Panc1 (cell line): ENCODE results near the gene CST4. TPM values are rescaled to one million over a fixed set of nuclear protein-coding genes. Genes with fewer than 3 reads are reported as not detected.

Source experiments
- ATAC-seq: fragments of 200-7000 bp; cut with Tn5 transposase; 2 replicates; pipeline ENCODE4 v1.9.1; 2020; ENCODE audit warnings: mild to moderate bottlenecking, moderate library complexity
- BruUV-seq: library from RNA; stranded (reverse); fragments of 400-500 nt; replicated peaks from 2 replicates; lab custom pipeline; 2021; lab: Mats Ljungman, UMichigan
- CTCF ChIA-PET: fragments of 300-600 bp; sonication (Branson Sonifier 250); formaldehyde crosslinking; loops from one replicate; lab custom pipeline; 2022; ENCODE audit warnings: antibody characterized with exemption; lab: Charles Lee
- POLR2A ChIA-PET: fragments of 300-600 bp; sonication (Branson Sonifier 250); formaldehyde crosslinking; loops from one replicate; lab custom pipeline; 2022; ENCODE audit warnings: antibody characterized with exemption; lab: Charles Lee
- DNase-seq: peaks from one replicate; pipeline ENCODE4 v3.0.0-alpha.2; 2010; ENCODE audit warnings: low read depth, low spot score
- H3K27ac ChIP-seq: 2 replicates; pipeline ENCODE4 v1.5.1; 2011; ENCODE audit warnings: mild to moderate bottlenecking, low read length, inconsistent platforms
- H3K27me3 ChIP-seq: fragments of 200-500 bp; sonication (Bioruptor generic); 2 replicates; pipeline ENCODE4 v1.6.0; 2014; ENCODE audit warnings: low read length, inconsistent platforms; ENCODE audit not compliant: control insufficient read depth, insufficient read depth
- H3K36me3 ChIP-seq: fragments of 200-500 bp; sonication (Bioruptor generic); 2 replicates; pipeline ENCODE4 v1.5.1; 2014; ENCODE audit warnings: inconsistent platforms, mild to moderate bottlenecking, low read length, moderate library complexity; ENCODE audit not compliant: control insufficient read depth, insufficient read depth
- H3K4me1 ChIP-seq: 2 replicates; pipeline ENCODE4 v1.5.1; 2011; ENCODE audit warnings: inconsistent platforms, mild to moderate bottlenecking, low read length, moderate library complexity; ENCODE audit not compliant: control insufficient read depth, insufficient read depth
- H3K4me3 ChIP-seq, 2 experiments: 2 replicates each; pipeline ENCODE4 v1.5.1; 2011 to 2012; ENCODE audit warnings: low read depth in 2 of 2, low read length in 2 of 2, mild to moderate bottlenecking in 2 of 2, inconsistent platforms in 1 of 2, moderate library complexity in 1 of 2
- H3K9me3 ChIP-seq: fragments of 200-500 bp; sonication (Bioruptor generic); 2 replicates; pipeline ENCODE4 v1.5.1; 2014; ENCODE audit warnings: low read depth, mild to moderate bottlenecking, inconsistent platforms, low read length, moderate library complexity; ENCODE audit not compliant: control insufficient read depth, insufficient read depth
- CTCF ChIP-seq: fragments of 450-650 bp; IDR thresholded peaks from 2 replicates; pipeline ENCODE4 v1.5.1; 2017; ENCODE audit warnings: mild to moderate bottlenecking
- POLR2AphosphoS5 ChIP-seq: IDR thresholded peaks from 2 replicates; pipeline ENCODE4 v1.6.1; 2012; ENCODE audit warnings: mild to moderate bottlenecking, low read depth, low read length, moderate library complexity
- REST ChIP-seq, 2 experiments: IDR thresholded peaks; 2 replicates each; pipeline ENCODE4 v1.6.1; 2011 to 2012; ENCODE audit warnings: low read depth in 2 of 2, control low read depth in 1 of 2, low read length in 1 of 2, mild to moderate bottlenecking in 1 of 2, moderate library complexity in 1 of 2; ENCODE audit not compliant: insufficient read depth in 1 of 2
- SIN3A ChIP-seq: IDR thresholded peaks from 2 replicates; pipeline ENCODE4 v1.6.1; 2012; ENCODE audit warnings: low read depth, mild to moderate bottlenecking, low read length, moderate library complexity, borderline replicate concordance; ENCODE audit not compliant: insufficient read depth
- TCF7L2 ChIP-seq: IDR thresholded peaks from 2 replicates; pipeline ENCODE4 v1.6.1; 2011; ENCODE audit warnings: mild to moderate bottlenecking, low read depth, low read length, inconsistent platforms
- in situ Hi-C: cut with HindIII; loops from 2 replicates; pipeline ENCODE4 v1.10.0; 2016; ENCODE audit warnings: low sequenced_read_pairs, low pct_unique_long_range_greater_than_20kb
- intact Hi-C: fragments of 100-400 bp; cut with micrococcal nuclease; formaldehyde crosslinking; loops from one replicate; pipeline ENCODE4 v1.10.0; 2022; ENCODE audit not compliant: unreplicated experiment
- total RNA-seq: library from RNA; stranded (reverse); gene quantifications from one replicate; pipeline ENCODE4 v1.2.1, GENCODE V29; 2021; ENCODE audit not compliant: unreplicated experiment

The CST4 gene
- total RNA-seq, 1 experiment from 2014 or later: not detected

GRCh38 chr20:23672158-23672557 is 16.7 kb downstream of the CST4 start:
- no TSS peak for BruUV-seq
- Histone ChIP-seq H3K27me3 (no peaks in the 10 kb centered on the region), H3K4me3 (no peak overlapping the region), H3K36me3 (no peaks in the 10 kb centered on the region), H3K4me1 (no peaks in the 10 kb centered on the region), H3K9me3 (no peaks in the 10 kb centered on the region), H3K27ac (no peak overlapping the region)
- ChIA-PET POLR2A (no interaction called here), CTCF (interaction anchor here (0.7 kb wide), 1 partner anchor 208 kb away, joined by 8 read pairs; no protein-coding TSS in a partner anchor)
- no peak for ATAC-seq
- in situ Hi-C loops (no loop called here), intact Hi-C loops (loop anchor here (10.0 kb wide), 1 partner anchor 57 kb away; no protein-coding TSS in a partner anchor)
- no peak for TF ChIP-seq POLR2AphosphoS5
- no peak for TF ChIP-seq SIN3A
- no peak for TF ChIP-seq REST (IDR thresholded peaks at IDR 0.05; ENCODE audit: insufficient read depth in 1 of 2, low read depth in 2 of 2, low read length in 1 of 2)
- no peak for TF ChIP-seq CTCF
- TF ChIP-seq TCF7L2: no peak
- DNase-seq: no peak

GRCh38 chr20:23671479-23671878 is 17.4 kb downstream of the CST4 start:
- intact Hi-C loops (loop anchor here (10.0 kb wide), 1 partner anchor 57 kb away; no protein-coding TSS in a partner anchor), in situ Hi-C loops (no loop called here)
- CTCF ChIA-PET: no interaction called here
- H3K4me1 ChIP-seq: no peaks in the 10 kb centered on the region
- no peaks in the 10 kb centered on the region for H3K9me3 ChIP-seq
- TF ChIP-seq POLR2AphosphoS5 (no peak), CTCF (no peak), TCF7L2 (no peak), REST (IDR thresholded peaks at IDR 0.05; ENCODE audit: insufficient read depth in 1 of 2, low read depth in 2 of 2, low read length in 1 of 2) (no peak), SIN3A (no peak)
- no peaks in the 10 kb centered on the region for H3K36me3 ChIP-seq
- DNase-seq (no peak), ATAC-seq (no peak)
- no peaks in the 10 kb centered on the region for H3K27me3 ChIP-seq
- BruUV-seq: no TSS peak
- no peak overlapping the region for H3K4me3 ChIP-seq
- H3K27ac ChIP-seq: no peak overlapping the region
- POLR2A ChIA-PET: no interaction called here
